Activated CD4-positive, alpha-beta T cell treated with anti-CD3 and anti-CD28 coated beads for 36 hours (primary cell): Measurements from ENCODE around the gene RANBP6. TPM values are rescaled to one million over a fixed set of nuclear protein-coding genes. Genes with fewer than 3 reads are reported as not detected.
"Not testable (repeated sequence)": the region's sequence is repeated elsewhere in the genome, so short reads cannot be mapped to it uniquely, and the experiment has no call there.

Experiments
- ATAC-seq: fragments of 200-7000 bp; cut with Tn5 transposase; one replicate; pipeline ENCODE4 v1.10.0; 2021; ENCODE audit warnings: mild to moderate bottlenecking, moderate library complexity
- CTCF ChIA-PET: fragments of 350-600 bp; sonication (Branson Sonifier 250); formaldehyde crosslinking; loops from one replicate; lab custom pipeline; 2021; ENCODE audit warnings: antibody characterized with exemption; lab: Charles Lee
- POLR2A ChIA-PET: fragments of 350-600 bp; sonication (Branson Sonifier 250); formaldehyde crosslinking; loops from one replicate; lab custom pipeline; 2021; ENCODE audit warnings: antibody characterized with exemption, inconsistent platforms; lab: Charles Lee
- DNase-seq: peaks from one replicate; pipeline ENCODE4 v3.0.0-alpha.2; 2020
- H3K27ac Mint-ChIP-seq: one replicate; pipeline ENCODE4 v1.8.0; 2021; ENCODE audit warnings: mixed read lengths
- H3K27me3 Mint-ChIP-seq: one replicate; pipeline ENCODE4 v1.8.0; 2021; ENCODE audit warnings: mixed read lengths
- H3K36me3 Mint-ChIP-seq: one replicate; pipeline ENCODE4 v1.8.0; 2021; ENCODE audit warnings: low read depth, mixed read lengths
- H3K4me1 Mint-ChIP-seq: one replicate; pipeline ENCODE4 v1.8.0; 2021; ENCODE audit warnings: mixed read lengths
- H3K4me3 Mint-ChIP-seq: one replicate; pipeline ENCODE4 v1.8.0; 2021; ENCODE audit warnings: mild to moderate bottlenecking, moderate library complexity, mixed read lengths
- H3K9me3 Mint-ChIP-seq: one replicate; pipeline ENCODE4 v1.8.0; 2021; ENCODE audit warnings: low read depth, mixed read lengths
- intact Hi-C, 2 experiments: fragments of 100-400 bp; cut with DNase I in 1 of 2; cut with micrococcal nuclease in 1 of 2; formaldehyde crosslinking; loops; one replicate each; pipeline versions ENCODE4 v1.14.2 to v1.15.1; 2022 to 2024; cut with DNase I, micrococcal nuclease
- total RNA-seq, 2 experiments: library from RNA; stranded (reverse); gene quantifications; one replicate each; pipeline ENCODE4 v1.2.3, GENCODE V29; 2021

Gene RANBP6
- total RNA-seq, 2 experiments from 2014 or later, result 11.7 to 18.2 TPM

GRCh38 chr9:6045364-6045763 is 29.9 kb upstream of the RANBP6 start:
- Mint-ChIP-seq H3K36me3 (no peaks in the 10 kb centered on the region), H3K9me3 (no peaks in the 10 kb centered on the region), H3K4me3 (no peak overlapping the region), H3K4me1 (peaks cover 3% of the 10 kb centered on the region), H3K27me3 (peaks cover 11% of the 10 kb centered on the region), H3K27ac (no peak overlapping the region)
- ChIA-PET POLR2A (no interaction called here), CTCF (interaction anchor here (1.1 to 3.9 kb wide), 2 partner anchors 9 to 21 kb away, joined by 4 to 28 read pairs; no protein-coding TSS in a partner anchor)
- intact Hi-C loops, result no loop called here
- no peak for ATAC-seq
- DNase-seq, result no peak

- ATAC-seq (no peak), DNase-seq (no peak)
- Mint-ChIP-seq H3K27ac (no peak overlapping the region), H3K27me3 (peaks cover 6% of the 10 kb centered on the region), H3K4me3 (no peak overlapping the region), H3K9me3 (no peaks in the 10 kb centered on the region), H3K4me1 (no peaks in the 10 kb centered on the region), H3K36me3 (no peaks in the 10 kb centered on the region)
- ChIA-PET POLR2A (no interaction called here), CTCF (interaction anchor here (0.7 to 2.4 kb wide), 2 partner anchors 14 to 266 kb away, joined by 3 to 6 read pairs; no protein-coding TSS in a partner anchor)
- intact Hi-C loops, result loop anchor here in 1 of 2 experiments (5.0 kb wide), 1 partner anchor 73 kb away; no protein-coding TSS in a partner anchor
Measured at GRCh38 chr9:6040077-6040476, 24.7 kb upstream of the RANBP6 start.

DNA sequence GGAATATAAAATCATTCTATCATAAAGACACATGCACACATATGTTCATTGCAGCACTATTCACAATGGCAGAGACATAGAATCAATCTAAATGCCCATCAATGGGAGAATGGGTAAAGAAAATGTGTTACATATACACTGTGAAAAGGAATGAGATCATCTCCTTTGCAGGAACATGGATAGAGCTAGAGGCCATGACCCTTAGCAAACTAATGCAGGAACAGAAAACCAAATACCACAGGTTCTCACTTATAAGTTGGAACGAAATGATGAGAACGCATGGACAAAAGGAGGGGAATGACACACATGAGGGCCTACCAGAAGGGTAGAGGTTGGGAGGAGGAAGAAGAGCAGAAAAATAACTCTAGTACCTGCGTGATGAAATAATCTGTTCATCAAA is 21.0 kb upstream of the RANBP6 start:
- ATAC-seq, result no peak
- H3K36me3 Mint-ChIP-seq, result no peaks in the 10 kb centered on the region
- intact Hi-C loops, result no loop called here
- H3K4me3 Mint-ChIP-seq, result no peak overlapping the region
- no peak for DNase-seq
- no peaks in the 10 kb centered on the region for H3K4me1 Mint-ChIP-seq
- no peaks in the 10 kb centered on the region for H3K9me3 Mint-ChIP-seq
- H3K27me3 Mint-ChIP-seq, result peaks cover 8% of the 10 kb centered on the region
- ChIA-PET CTCF (no interaction called here), POLR2A (no interaction called here)
- H3K27ac Mint-ChIP-seq, result no peak overlapping the region

- intact Hi-C loops, result no loop called here
- Mint-ChIP-seq H3K4me1 (no peaks in the 10 kb centered on the region), H3K27ac (no peak overlapping the region), H3K36me3 (no peaks in the 10 kb centered on the region), H3K27me3 (peaks cover 8% of the 10 kb centered on the region), H3K9me3 (no peaks in the 10 kb centered on the region), H3K4me3 (no peak overlapping the region)
- ChIA-PET CTCF (interaction anchor here (1.6 kb wide), 1 partner anchor 19 kb away, joined by 5 read pairs; no protein-coding TSS in a partner anchor), POLR2A (no interaction called here)
- DNase-seq (peak; percentile 29), ATAC-seq (peak; percentile 78)
Measured at GRCh38 chr9:6034954-6035353, 19.5 kb upstream of the RANBP6 start.

DNA sequence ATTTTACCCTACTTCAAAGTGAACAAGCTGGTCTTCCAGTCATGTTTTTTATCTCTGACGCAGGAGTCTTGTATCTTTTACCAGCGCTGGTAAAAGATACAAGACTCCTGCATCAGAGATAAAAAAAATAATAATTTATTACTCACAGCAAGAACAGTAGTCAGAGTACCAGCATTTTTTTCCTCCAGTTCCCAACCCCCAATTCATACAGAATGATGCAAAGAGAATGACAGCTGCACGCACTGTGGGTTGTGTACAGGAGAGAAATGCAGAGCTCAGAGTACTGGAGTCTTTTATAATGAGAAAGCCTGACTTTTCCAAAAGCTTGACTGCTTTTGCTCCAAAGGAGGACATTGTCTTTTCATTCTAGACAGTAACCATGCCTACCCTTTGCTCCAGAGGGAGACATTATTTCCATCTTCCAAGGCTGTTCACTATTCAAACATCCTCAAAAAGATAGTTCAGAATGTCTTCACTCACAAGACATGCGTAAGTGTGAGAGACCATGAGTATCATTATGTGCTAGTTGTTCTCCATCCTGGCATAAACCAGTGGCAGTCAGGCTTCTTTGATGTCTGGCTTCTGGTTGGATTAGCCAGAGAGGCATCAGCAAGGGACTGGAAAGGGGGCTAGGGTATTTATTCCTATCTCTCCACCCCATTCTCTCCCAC is 14.3 kb upstream of the RANBP6 start:
- intact Hi-C loops, result no loop called here
- ChIA-PET POLR2A (interaction anchor here (0.6 kb wide), 1 partner anchor 20 kb away, joined by 7 read pairs; no protein-coding TSS in a partner anchor), CTCF (interaction anchor here (0.8 to 1.2 kb wide), 3 partner anchors 11 to 74 kb away, joined by 3 read pairs; no protein-coding TSS in a partner anchor)
- no peak overlapping the region for H3K4me3 Mint-ChIP-seq
- H3K9me3 Mint-ChIP-seq, result no peaks in the 10 kb centered on the region
- no peaks in the 10 kb centered on the region for H3K4me1 Mint-ChIP-seq
- H3K36me3 Mint-ChIP-seq, result no peaks in the 10 kb centered on the region
- no peak for DNase-seq
- H3K27ac Mint-ChIP-seq, result no peak overlapping the region
- ATAC-seq, result no peak
- peaks cover 17% of the 10 kb centered on the region for H3K27me3 Mint-ChIP-seq

DNA sequence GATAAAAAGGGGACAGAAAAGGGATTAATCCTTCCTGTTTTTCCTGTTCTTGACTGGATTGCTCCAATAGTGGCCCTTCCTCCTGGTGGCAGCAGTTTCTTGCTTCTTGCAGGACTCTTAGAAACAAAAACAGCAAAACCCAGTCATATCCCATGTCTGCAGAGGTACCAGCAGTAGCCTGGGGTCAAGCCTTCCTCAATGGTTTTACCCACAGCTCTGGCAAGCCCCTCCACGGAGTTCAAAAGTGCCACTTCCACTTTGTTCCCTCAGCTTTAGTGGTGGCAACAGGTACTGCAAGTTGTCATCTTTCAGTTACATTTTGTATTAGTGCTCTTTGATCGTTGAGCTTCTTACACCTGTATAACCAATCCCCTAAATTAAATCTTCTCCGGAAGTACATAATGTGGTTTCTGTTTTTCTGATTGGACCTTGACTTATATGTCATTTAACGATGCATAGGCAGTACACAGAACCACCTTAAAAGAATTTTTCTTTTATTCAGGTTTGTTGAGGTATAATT is 8.7 kb upstream of the RANBP6 start:
- H3K27ac Mint-ChIP-seq, result no peak overlapping the region
- intact Hi-C loops, result no loop called here
- ATAC-seq, result peak; percentile 39
- H3K9me3 Mint-ChIP-seq, result no peaks in the 10 kb centered on the region
- peak; percentile 28 for DNase-seq
- ChIA-PET POLR2A (interaction anchor here (1.0 kb wide), 1 partner anchor 9 kb away, joined by 8 read pairs; the partner anchor contains the start of gene RANBP6), CTCF (interaction anchor here (0.5 to 1.9 kb wide), 23 partner anchors 9 to 622 kb away, joined by 3 to 10 read pairs (median 4); partner anchors contain the start of gene RANBP6)
- H3K36me3 Mint-ChIP-seq, result no peaks in the 10 kb centered on the region
- H3K4me3 Mint-ChIP-seq, result no peak overlapping the region
- H3K27me3 Mint-ChIP-seq, result peaks cover 10% of the 10 kb centered on the region
- H3K4me1 Mint-ChIP-seq, result no peaks in the 10 kb centered on the region

DNA sequence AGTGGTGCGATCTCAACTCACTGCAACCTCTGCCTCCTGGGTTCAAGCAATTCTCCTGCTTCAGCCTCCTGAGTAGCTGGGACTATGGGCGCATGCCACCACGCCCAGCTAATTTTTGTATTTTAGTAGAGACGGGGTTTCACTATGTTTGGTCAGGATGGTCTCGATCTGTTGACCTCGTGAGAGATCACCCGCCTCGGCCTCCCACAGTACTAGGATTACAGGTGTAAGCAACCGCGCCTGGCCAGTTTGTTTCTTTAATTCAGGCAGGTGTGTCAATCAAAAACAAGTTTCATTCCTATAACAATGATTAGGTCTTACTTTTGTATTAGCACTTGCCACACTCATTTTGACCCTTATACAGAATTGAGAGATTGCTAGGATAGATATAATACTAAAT is 1.6 kb upstream of the RANBP6 start:
- Mint-ChIP-seq H3K4me1 (peaks cover 22% of the 10 kb centered on the region), H3K9me3 (peaks cover 16% of the 10 kb centered on the region), H3K36me3 (peaks cover 27% of the 10 kb centered on the region)
- DNase-seq, POLR2A ChIA-PET, ATAC-seq, H3K27me3 Mint-ChIP-seq, H3K4me3 Mint-ChIP-seq, H3K27ac Mint-ChIP-seq: not testable (repeated sequence)
- CTCF ChIA-PET, result interaction anchor here (0.8 to 1.6 kb wide), 3 partner anchors 37 to 246 kb away, joined by 3 to 5 read pairs (median 4); no protein-coding TSS in a partner anchor
- intact Hi-C loops, result loop anchor here in 1 of 2 experiments (2.0 kb wide), 1 partner anchor 38 kb away; no protein-coding TSS in a partner anchor

GRCh38 chr9:6014670-6015270 is 654 bp downstream of the RANBP6 start:
- POLR2A ChIA-PET, result interaction anchor here (0.6 to 1.5 kb wide), 2 partner anchors 7 to 9 kb away, joined by 3 to 5 read pairs; a partner anchor contains a TSS
- Mint-ChIP-seq H3K4me3 (peak overlapping the region; percentile 95), H3K36me3 (peaks cover 37% of the 10 kb centered on the region), H3K27ac (peak overlapping the region; percentile 99), H3K4me1 (peaks cover 34% of the 10 kb centered on the region), H3K27me3 (no peaks in the 10 kb centered on the region), H3K9me3 (peaks cover 20% of the 10 kb centered on the region)
- ATAC-seq (peak; percentile 61), DNase-seq (peak; percentile 20)
- intact Hi-C loops, result loop anchor here (1.0 to 2.0 kb wide), 4 partner anchors 7 to 576 kb away; partner anchors contain the start of gene UHRF2 (in 1 of the 2)
- CTCF ChIA-PET, result interaction anchor here (1.7 kb wide), 1 partner anchor 9 kb away, joined by 9 read pairs; no protein-coding TSS in a partner anchor

- Mint-ChIP-seq H3K27me3 (no peaks in the 10 kb centered on the region), H3K27ac (peak overlapping the region; percentile 84), H3K36me3 (peaks cover 29% of the 10 kb centered on the region), H3K4me3 (peak overlapping the region; percentile 88), H3K4me1 (peaks cover 61% of the 10 kb centered on the region), H3K9me3 (peaks cover 11% of the 10 kb centered on the region)
- ChIA-PET CTCF (interaction anchor here (0.9 to 1.2 kb wide), 4 partner anchors 16 to 407 kb away, joined by 3 to 4 read pairs (median 4); no protein-coding TSS in a partner anchor), POLR2A (interaction anchor here (0.9 to 1.5 kb wide), 3 partner anchors 7 to 404 kb away, joined by 3 to 5 read pairs (median 4); partner anchors contain the start of genes RANBP6 and UHRF2)
- intact Hi-C loops, result loop anchor here (1.0 to 10.0 kb wide), 15 partner anchors 156 to 1330 kb away; partner anchors contain the start of genes ERMP1 (in 2 of the 2), RIC1 (in 2 of the 2), CD274 (in 1 of the 2) and CDC37L1 (in 1 of the 2)
- peak; percentile 77 for ATAC-seq
- DNase-seq, result peak; percentile 96
Measured at GRCh38 chr9:6008169-6008979, 7.0 kb downstream of the RANBP6 start.

GRCh38 chr9:6007770-6008168 is 7.7 kb downstream of the RANBP6 start:
- POLR2A ChIA-PET, result interaction anchor here (0.9 to 1.5 kb wide), 3 partner anchors 8 to 405 kb away, joined by 3 to 5 read pairs (median 4); partner anchors contain the start of genes RANBP6 and UHRF2
- no peaks in the 10 kb centered on the region for H3K27me3 Mint-ChIP-seq
- ATAC-seq (peak; percentile 55), DNase-seq (peak; percentile 88)
- intact Hi-C loops, result loop anchor here (1.0 to 10.0 kb wide), 17 partner anchors 8 to 1329 kb away; partner anchors contain the start of genes ERMP1 (in 2 of the 2), RANBP6 (in 2 of the 2), RIC1 (in 2 of the 2) and CD274 (in 1 of the 2)
- no peak overlapping the region for H3K27ac Mint-ChIP-seq
- peak overlapping the region; percentile 88 for H3K4me3 Mint-ChIP-seq
- H3K4me1 Mint-ChIP-seq, result peaks cover 57% of the 10 kb centered on the region
- peaks cover 23% of the 10 kb centered on the region for H3K36me3 Mint-ChIP-seq
- CTCF ChIA-PET, result interaction anchor here (0.9 to 1.3 kb wide), 4 partner anchors 10 to 64 kb away, joined by 3 to 5 read pairs (median 4); no protein-coding TSS in a partner anchor
- H3K9me3 Mint-ChIP-seq, result peaks cover 7% of the 10 kb centered on the region
